ENCODE results near the gene ZNF467. TPM values are rescaled to one million over a fixed set of nuclear protein-coding genes. Genes with fewer than 3 reads are reported as not detected.

Gene ZNF467
- total RNA-seq, 4 donors from 2014 or later: 4.2 to 15.4 (median 9.3) TPM

- TF ChIP-seq POLR2A (IDR thresholded peaks at IDR 0.05) (no peak), EP300 (IDR thresholded peaks at IDR 0.05) (no peak), POLR2AphosphoS5 (IDR thresholded peaks at IDR 0.05) (no peak)
- TF ChIP-seq, protein P1, sequence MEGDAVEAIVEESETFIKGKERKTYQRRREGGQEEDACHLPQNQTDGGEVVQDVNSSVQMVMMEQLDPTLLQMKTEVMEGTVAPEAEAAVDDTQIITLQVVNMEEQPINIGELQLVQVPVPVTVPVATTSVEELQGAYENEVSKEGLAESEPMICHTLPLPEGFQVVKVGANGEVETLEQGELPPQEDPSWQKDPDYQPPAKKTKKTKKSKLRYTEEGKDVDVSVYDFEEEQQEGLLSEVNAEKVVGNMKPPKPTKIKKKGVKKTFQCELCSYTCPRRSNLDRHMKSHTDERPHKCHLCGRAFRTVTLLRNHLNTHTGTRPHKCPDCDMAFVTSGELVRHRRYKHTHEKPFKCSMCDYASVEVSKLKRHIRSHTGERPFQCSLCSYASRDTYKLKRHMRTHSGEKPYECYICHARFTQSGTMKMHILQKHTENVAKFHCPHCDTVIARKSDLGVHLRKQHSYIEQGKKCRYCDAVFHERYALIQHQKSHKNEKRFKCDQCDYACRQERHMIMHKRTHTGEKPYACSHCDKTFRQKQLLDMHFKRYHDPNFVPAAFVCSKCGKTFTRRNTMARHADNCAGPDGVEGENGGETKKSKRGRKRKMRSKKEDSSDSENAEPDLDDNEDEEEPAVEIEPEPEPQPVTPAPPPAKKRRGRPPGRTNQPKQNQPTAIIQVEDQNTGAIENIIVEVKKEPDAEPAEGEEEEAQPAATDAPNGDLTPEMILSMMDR (IDR thresholded peaks at IDR 0.05): no peak
- no peak overlapping the region for H3K4me3 ChIP-seq
- no peak overlapping the region for H3K27ac ChIP-seq
- WGBS, 2 donors (ENCODE audit: low coverage in 1 of 2): 40% methylated on average over 1 of the region's 20 CpGs; no CpG with 5 or more reads in 1 of the 2 donors
- peaks cover 26% of the 10 kb centered on the region for H3K27me3 ChIP-seq
- H3K9me3 ChIP-seq: no peaks in the 10 kb centered on the region
- H3K4me1 ChIP-seq: no peaks in the 10 kb centered on the region
- peaks cover 0 to 54% of the 10 kb centered on the region in 2 donors for H3K36me3 ChIP-seq
- ATAC-seq: no peak
These were observed 39.2 kb downstream of the ZNF467 start for GRCh38 chr7:149733924-149734790.

DNA sequence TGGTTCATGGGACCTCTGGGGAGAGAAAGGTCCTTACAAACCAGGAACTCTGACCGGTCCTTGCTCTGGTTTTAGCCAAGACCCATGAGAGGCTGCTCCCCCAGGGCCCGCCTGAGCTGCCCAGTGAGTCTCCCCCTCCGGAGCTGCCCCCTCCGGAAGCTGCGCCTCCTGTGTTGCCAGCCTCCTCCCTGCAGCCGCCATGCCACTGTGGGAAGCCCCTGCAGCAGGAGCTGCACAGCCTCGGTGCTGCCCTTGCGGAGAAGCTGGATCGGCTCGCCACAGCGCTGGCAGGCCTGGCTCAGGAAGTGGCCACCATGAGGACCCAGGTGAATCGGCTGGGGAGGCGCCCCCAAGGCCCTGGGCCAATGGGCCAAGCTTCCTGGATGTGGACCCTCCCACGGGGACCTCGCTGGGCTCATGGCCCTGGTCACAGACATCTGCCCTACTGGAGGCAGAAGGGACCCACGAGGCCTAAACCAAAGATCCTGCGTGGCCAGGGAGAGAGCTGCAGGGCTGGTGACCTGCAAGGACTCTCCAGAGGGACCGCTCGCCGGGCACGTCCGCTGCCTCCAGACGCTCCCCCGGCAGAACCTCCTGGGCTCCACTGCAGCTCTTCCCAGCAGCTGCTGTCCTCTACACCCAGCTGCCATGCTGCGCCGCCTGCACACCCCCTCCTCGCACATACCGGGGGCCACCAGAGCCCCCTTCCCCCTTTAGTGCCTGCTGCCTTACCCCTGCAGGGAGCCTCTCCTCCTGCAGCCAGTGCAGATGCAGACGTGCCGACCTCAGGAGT is 40.1 kb downstream of the ZNF467 start:
- H3K9me3 ChIP-seq: no peaks in the 10 kb centered on the region
- peaks cover 0 to 62% of the 10 kb centered on the region in 2 donors for H3K36me3 ChIP-seq
- WGBS, 2 donors (ENCODE audit: low coverage in 1 of 2): 100% methylated on average over 1 of the region's 30 CpGs; no CpG with 5 or more reads in 1 of the 2 donors

GRCh38 chr7:149732611-149733010 is 40.8 kb downstream of the ZNF467 start:
- no peak for ATAC-seq
- H3K36me3 ChIP-seq: peaks cover 0 to 69% of the 10 kb centered on the region in 2 donors

More for the DNA sequence above, 40.1 kb downstream of the ZNF467 start:
- TF ChIP-seq POLR2AphosphoS5 (IDR thresholded peaks at IDR 0.05) (no peak), POLR2A (IDR thresholded peaks at IDR 0.05) (no peak), EP300 (IDR thresholded peaks at IDR 0.05) (no peak)
- TF ChIP-seq, protein P1 (IDR thresholded peaks at IDR 0.05): no peak
- peaks cover 19% of the 10 kb centered on the region for H3K27me3 ChIP-seq
- H3K27ac ChIP-seq: no peak overlapping the region
- no peaks in the 10 kb centered on the region for H3K4me1 ChIP-seq
- ATAC-seq: no peak
- no peak overlapping the region for H3K4me3 ChIP-seq

GRCh38 chr7:149732111-149732561 is 41.3 kb downstream of the ZNF467 start:
- 93% methylated on average over 3 of the region's 10 CpGs; no CpG with 5 or more reads in 1 of the 2 donors for WGBS, 2 donors (ENCODE audit: low coverage in 1 of 2)
- ATAC-seq: no peak

More at GRCh38 chr7:149732611-149733010, 40.8 kb downstream of the ZNF467 start:
- H3K4me3 ChIP-seq: no peak overlapping the region
- 90 to 100% methylated on average over 1 to 2 of the region's 7 CpGs for WGBS, 2 donors (ENCODE audit: low coverage in 1 of 2)
- H3K4me1 ChIP-seq: no peaks in the 10 kb centered on the region
- TF ChIP-seq, protein P1 (IDR thresholded peaks at IDR 0.05): no peak
- TF ChIP-seq POLR2A (IDR thresholded peaks at IDR 0.05): no peak
- no peak for TF ChIP-seq EP300 (IDR thresholded peaks at IDR 0.05)
- no peak for TF ChIP-seq POLR2AphosphoS5 (IDR thresholded peaks at IDR 0.05)
- no peak overlapping the region for H3K27ac ChIP-seq
- H3K27me3 ChIP-seq: peaks cover 16% of the 10 kb centered on the region
- H3K9me3 ChIP-seq: no peaks in the 10 kb centered on the region

More at GRCh38 chr7:149732111-149732561, 41.3 kb downstream of the ZNF467 start:
- Histone ChIP-seq H3K27ac (no peak overlapping the region), H3K4me3 (no peak overlapping the region), H3K27me3 (peaks cover 11% of the 10 kb centered on the region), H3K36me3 (peaks cover 0 to 74% of the 10 kb centered on the region in 2 donors), H3K4me1 (no peaks in the 10 kb centered on the region), H3K9me3 (no peaks in the 10 kb centered on the region)
- TF ChIP-seq, protein P1 (IDR thresholded peaks at IDR 0.05): no peak
- TF ChIP-seq POLR2A (IDR thresholded peaks at IDR 0.05): no peak
- no peak for TF ChIP-seq EP300 (IDR thresholded peaks at IDR 0.05)
- no peak for TF ChIP-seq POLR2AphosphoS5 (IDR thresholded peaks at IDR 0.05)
